Right lobe of liver (tissue), 6 donors: ENCODE results near the gene ARHGAP4. TPM values are rescaled to one million over a fixed set of nuclear protein-coding genes. Genes with fewer than 3 reads are reported as not detected.

Source experiments
- ATAC-seq, 4 donors: fragments of 200-7000 bp; cut with Tn5 transposase; one replicate each; pipeline ENCODE4 v1.9.1; 2020; ENCODE audit warnings: mild to moderate bottlenecking in 4 of 4, moderate library complexity in 4 of 4
- DNase-seq, 3 donors: peaks; one replicate each; pipeline ENCODE4 v3.0.0-alpha.2; 2020
- H3K27ac ChIP-seq, 3 donors: fragments of 200-600 bp; one replicate each; pipeline ENCODE4 v1.8.0; 2022
- H3K27me3 ChIP-seq, 2 donors: fragments of 200-600 bp; one replicate each; pipeline ENCODE4 v1.8.0; 2022
- H3K36me3 ChIP-seq, 4 donors: fragments of 200-600 bp; sonication (generic) in 1 of 4; one replicate each; pipeline versions ENCODE4 v1.5.1 to v1.8.0; 2017 to 2022; ENCODE audit warnings: control low read depth in 1 of 4
- H3K4me1 ChIP-seq, 4 donors: fragments of 200-600 bp; sonication (generic) in 1 of 4; one replicate each; pipeline versions ENCODE4 v1.5.1 to v1.8.0; 2017 to 2022; ENCODE audit warnings: control low read depth in 1 of 4
- H3K4me3 ChIP-seq, 3 donors: fragments of 200-600 bp; one replicate each; pipeline ENCODE4 v1.8.0; 2022
- H3K9me3 ChIP-seq, 4 donors: fragments of 200-600 bp; sonication (generic) in 1 of 4; one replicate each; pipeline versions ENCODE4 v1.5.1 to v1.8.0; 2017 to 2022; ENCODE audit warnings: control low read depth in 1 of 4
- CTCF ChIP-seq, 4 donors: fragments of 200-600 bp in 3 of 4; fragments of 450-650 bp in 1 of 4; IDR thresholded peaks; one replicate each; pipeline versions ENCODE4 v1.5.1 to v1.8.0; 2016 to 2022; ENCODE audit warnings: antibody characterized with exemption in 4 of 4, mild to moderate bottlenecking in 2 of 4
- POLR2A ChIP-seq: fragments of 450-650 bp; IDR thresholded peaks from one replicate; pipeline ENCODE4 v1.6.1; 2017; ENCODE audit warnings: antibody characterized with exemption, mild to moderate bottlenecking
- WGBS: methylation state at CpG from one replicate; pipeline ENCODE4 v1.1.6; 2018; ENCODE audit warnings: low coverage, low lambda C conversion rate; ENCODE audit not compliant: insufficient coverage; ENCODE audit errors: missing lambda C conversion rate; 5-methylcytosine and 5-hydroxymethylcytosine counted together
- intact Hi-C, 2 donors: fragments of 100-400 bp; cut with DNase I; formaldehyde crosslinking; loops; one replicate each; pipeline versions ENCODE4 v1.11.2 to v1.14.1; 2022
- total RNA-seq, 6 experiments: library from RNA; depleted of rRNA in 2 of 6; stranded (reverse); fragments of >200 nt in 2 of 6; fragmentation: NEBNext Ultra II Directional in 3 of 6; extraction: Animal tissue kit (Norgen Biotek cat#: 25700) in 3 of 6; gene quantifications; one replicate each; pipeline versions ENCODE4 v1.1.0 to v1.2.4, GENCODE V29; 2016 to 2023
- donor health status: DM: no; HTN: yes; CAD: no.
- donor health status: DM: no; HTN: no; CAD: no.
- donor health status: DM: no; HTN: no; CAD: no.
- donor health status: DM: no; HTN: yes; CAD: no.
- donor health status: DM: no; HTN: yes; CAD: no.

ARHGAP4 gene
- total RNA-seq, 6 experiments from 2014 or later, result 5.5 to 11.9 (median 8.7) TPM

- H3K27me3 ChIP-seq, result peaks cover 0 to 4% of the 10 kb centered on the region in 2 donors
- H3K4me3 ChIP-seq, result no peak overlapping the region
- ATAC-seq, result no peak
- H3K4me1 ChIP-seq, result no peaks in the 10 kb centered on the region
- no peak for DNase-seq
- no peak overlapping the region for H3K27ac ChIP-seq
- TF ChIP-seq CTCF (IDR thresholded peaks at IDR 0.05) (no peak), POLR2A (no peak)
- no peaks in the 10 kb centered on the region for H3K36me3 ChIP-seq
- intact Hi-C loops, result no loop called here
- no peaks in the 10 kb centered on the region for H3K9me3 ChIP-seq
- 14% methylated on average over 20 of the region's 28 CpGs for WGBS
Measured at GRCh38 chrX:153878969-153879653, 47.0 kb downstream of the ARHGAP4 start.

GRCh38 chrX:153878345-153878744, 47.7 kb downstream of the ARHGAP4 start:
- TF ChIP-seq POLR2A (no peak), CTCF (IDR thresholded peaks at IDR 0.05) (no peak)
- H3K36me3 ChIP-seq, result no peaks in the 10 kb centered on the region
- no peak overlapping the region for H3K27ac ChIP-seq
- DNase-seq, result no peak
- no peaks in the 10 kb centered on the region for H3K9me3 ChIP-seq
- H3K27me3 ChIP-seq, result peaks cover 0 to 4% of the 10 kb centered on the region in 2 donors
- ATAC-seq, result no peak
- no CpG with 5 or more reads among the region's 5 CpGs for WGBS
- intact Hi-C loops, result no loop called here
- H3K4me3 ChIP-seq, result no peak overlapping the region
- H3K4me1 ChIP-seq, result no peaks in the 10 kb centered on the region

- intact Hi-C loops, result no loop called here
- WGBS, result 28% methylated on average over 2 of the region's 8 CpGs
- Histone ChIP-seq H3K4me3 (no peak overlapping the region), H3K27ac (no peak overlapping the region), H3K27me3 (peaks cover 0 to 4% of the 10 kb centered on the region in 2 donors), H3K9me3 (no peaks in the 10 kb centered on the region), H3K36me3 (no peaks in the 10 kb centered on the region), H3K4me1 (no peaks in the 10 kb centered on the region)
- TF ChIP-seq POLR2A (no peak), CTCF (IDR thresholded peaks at IDR 0.05) (no peak)
- no peak for ATAC-seq
- DNase-seq, result no peak
Measured at GRCh38 chrX:153877571-153878261, 48.3 kb downstream of the ARHGAP4 start.

GRCh38 chrX:153876112-153876491, 50.0 kb downstream of the ARHGAP4 start:
- DNase-seq, result no peak
- WGBS, result 41% methylated on average over 3 of the region's 3 CpGs
- intact Hi-C loops, result no loop called here

More at GRCh38 chrX:153876112-153876491, 50.0 kb downstream of the ARHGAP4 start:
- no peaks in the 10 kb centered on the region for H3K36me3 ChIP-seq
- peaks cover 0 to 4% of the 10 kb centered on the region in 2 donors for H3K27me3 ChIP-seq
- H3K4me1 ChIP-seq, result no peaks in the 10 kb centered on the region
- H3K4me3 ChIP-seq, result no peak overlapping the region
- H3K27ac ChIP-seq, result no peak overlapping the region
- no peaks in the 10 kb centered on the region for H3K9me3 ChIP-seq
- ATAC-seq, result no peak
- TF ChIP-seq CTCF (IDR thresholded peaks at IDR 0.05), result no peak
- TF ChIP-seq POLR2A, result no peak
